Activated naive CD8-positive, alpha-beta T cell treated with anti-CD3 and anti-CD28 coated beads, Interleukin-2, amount 10 ng/mL, durations not matched to agents 7 days and 5 days (primary cell): Measurements from ENCODE around the gene EGFR. TPM values are rescaled to one million over a fixed set of nuclear protein-coding genes. Genes with fewer than 3 reads are reported as not detected.
"Not testable (repeated sequence)": the region's sequence is repeated elsewhere in the genome, so short reads cannot be mapped to it uniquely, and the experiment has no call there.

Experiments used
- ATAC-seq: fragments of 150-1000 bp; cut with Tn5 transposase; one replicate; pipeline ENCODE4 v1.10.0; 2021; ENCODE audit warnings: low read depth, moderate library complexity
- POLR2A ChIA-PET: fragments of 350-600 bp; sonication (Branson Sonifier 250); formaldehyde crosslinking; loops from one replicate; lab custom pipeline; 2021; ENCODE audit warnings: antibody characterized with exemption; lab: Charles Lee
- DNase-seq: peaks from one replicate; pipeline ENCODE4 v3.0.0; 2021
- H3K27ac Mint-ChIP-seq: one replicate; pipeline ENCODE4 v1.8.0; 2022; ENCODE audit warnings: mild to moderate bottlenecking, mixed read lengths
- H3K27me3 Mint-ChIP-seq: one replicate; pipeline ENCODE4 v1.8.0; 2022; ENCODE audit warnings: mild to moderate bottlenecking, moderate library complexity, mixed read lengths
- H3K36me3 Mint-ChIP-seq: one replicate; pipeline ENCODE4 v1.8.0; 2021; ENCODE audit warnings: mild to moderate bottlenecking, mixed read lengths
- H3K4me1 Mint-ChIP-seq: one replicate; pipeline ENCODE4 v1.8.0; 2021; ENCODE audit warnings: mixed read lengths
- H3K4me3 Mint-ChIP-seq: one replicate; pipeline ENCODE4 v1.8.0; 2022; ENCODE audit warnings: mild to moderate bottlenecking, moderate library complexity, mixed read lengths
- H3K9me3 Mint-ChIP-seq: one replicate; pipeline ENCODE4 v1.8.0; 2021; ENCODE audit warnings: mixed read lengths
- total RNA-seq, 2 experiments: library from RNA; stranded (reverse); gene quantifications; one replicate each; pipeline ENCODE4 v1.2.3, GENCODE V29; 2021

Gene EGFR
- total RNA-seq, 2 experiments from 2014 or later = not detected

DNA sequence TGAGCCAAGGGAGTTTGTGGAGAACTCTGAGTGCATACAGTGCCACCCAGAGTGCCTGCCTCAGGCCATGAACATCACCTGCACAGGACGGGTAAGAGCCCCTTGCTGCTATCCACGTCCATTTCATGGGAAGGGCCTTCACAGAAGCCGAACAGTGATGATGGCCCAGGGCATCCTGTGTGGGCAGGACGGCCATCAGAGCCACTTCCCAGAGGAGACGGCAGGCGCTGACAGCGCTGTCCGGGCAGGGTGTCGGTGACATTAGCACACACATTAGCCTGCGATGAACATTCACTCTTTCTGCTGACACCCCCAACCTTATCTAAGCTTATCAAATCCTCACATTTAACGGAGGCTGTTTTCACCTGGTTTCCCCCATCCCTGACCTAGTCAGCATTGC, 144.9 kb downstream of the EGFR start:
- Mint-ChIP-seq H3K27ac (no peak overlapping the region), H3K4me1 (no peaks in the 10 kb centered on the region), H3K4me3 (no peak overlapping the region), H3K9me3 (peaks cover 7% of the 10 kb centered on the region), H3K27me3 (no peaks in the 10 kb centered on the region), H3K36me3 (peaks cover 2% of the 10 kb centered on the region)
- POLR2A ChIA-PET = no interaction called here
- DNase-seq (no peak), ATAC-seq (no peak)

DNA sequence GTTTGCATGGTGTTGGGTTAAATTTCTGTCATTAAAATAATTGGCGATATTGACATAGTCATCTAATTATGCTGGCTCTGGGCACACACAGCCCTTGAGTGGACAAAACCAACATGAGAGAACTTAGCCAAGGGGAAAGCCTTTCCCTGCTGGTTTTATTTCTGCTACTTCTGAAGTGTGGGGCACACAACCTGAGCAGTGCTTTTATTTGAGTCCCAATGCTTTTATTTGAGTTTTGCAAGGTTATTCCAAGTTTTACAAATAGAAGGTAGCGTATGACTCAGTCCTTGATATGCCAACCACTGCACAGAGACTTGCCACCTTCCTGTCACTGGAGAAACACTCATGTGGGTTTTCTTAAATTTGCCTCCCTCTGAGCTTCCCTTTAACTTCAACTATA, 145.7 kb downstream of the EGFR start:
- Mint-ChIP-seq H3K4me1 (no peaks in the 10 kb centered on the region), H3K36me3 (peaks cover 2% of the 10 kb centered on the region), H3K4me3 (no peak overlapping the region), H3K9me3 (peaks cover 7% of the 10 kb centered on the region), H3K27me3 (no peaks in the 10 kb centered on the region), H3K27ac (no peak overlapping the region)
- POLR2A ChIA-PET = no interaction called here
- DNase-seq (no peak), ATAC-seq (no peak)

DNA sequence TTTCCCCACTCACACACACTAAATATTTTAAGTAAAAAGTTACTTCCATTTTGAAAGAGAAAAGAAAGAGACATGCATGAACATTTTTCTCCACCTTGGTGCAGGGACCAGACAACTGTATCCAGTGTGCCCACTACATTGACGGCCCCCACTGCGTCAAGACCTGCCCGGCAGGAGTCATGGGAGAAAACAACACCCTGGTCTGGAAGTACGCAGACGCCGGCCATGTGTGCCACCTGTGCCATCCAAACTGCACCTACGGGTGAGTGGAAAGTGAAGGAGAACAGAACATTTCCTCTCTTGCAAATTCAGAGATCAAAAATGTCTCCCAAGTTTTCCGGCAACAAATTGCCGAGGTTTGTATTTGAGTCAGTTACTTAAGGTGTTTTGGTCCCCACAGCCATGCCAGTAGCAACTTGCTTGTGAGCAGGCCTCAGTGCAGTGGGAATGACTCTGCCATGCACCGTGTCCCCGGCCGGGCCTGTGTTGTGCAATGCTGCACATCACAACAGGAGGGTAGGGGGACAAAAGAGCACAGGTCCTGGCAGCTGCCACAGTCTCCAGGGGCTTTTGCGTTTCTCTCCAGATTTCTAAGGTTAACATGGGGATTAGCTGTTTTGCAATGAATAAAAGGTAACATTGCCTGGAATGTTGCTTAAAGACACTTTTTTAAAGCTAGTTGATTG, 146.5 kb downstream of the EGFR start:
- H3K27ac Mint-ChIP-seq = no peak overlapping the region
- POLR2A ChIA-PET = no interaction called here
- H3K36me3 Mint-ChIP-seq = peaks cover 2% of the 10 kb centered on the region
- ATAC-seq (no peak), DNase-seq (no peak)
- H3K4me3 Mint-ChIP-seq = no peak overlapping the region
- H3K4me1 Mint-ChIP-seq = no peaks in the 10 kb centered on the region
- H3K9me3 Mint-ChIP-seq = peaks cover 7% of the 10 kb centered on the region
- H3K27me3 Mint-ChIP-seq = no peaks in the 10 kb centered on the region

DNA sequence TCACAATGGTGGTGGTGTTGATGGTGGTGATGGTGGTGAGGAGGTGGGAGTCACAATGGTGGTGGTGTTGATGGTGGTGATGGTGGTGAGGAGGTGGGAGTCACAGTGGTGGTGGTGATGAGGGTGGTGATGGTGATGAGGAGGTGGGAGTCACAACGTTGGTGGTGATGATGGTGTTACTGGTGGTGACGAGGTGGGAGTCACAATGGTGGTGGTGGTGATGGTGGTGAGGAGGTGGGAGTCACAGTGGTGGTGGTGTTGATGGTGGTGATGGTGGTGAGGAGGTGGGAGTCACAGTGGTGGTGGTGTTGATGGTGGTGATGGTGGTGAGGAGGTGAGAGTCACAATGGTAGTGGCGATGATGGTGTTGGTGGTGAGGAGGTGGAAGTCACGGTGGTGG, 148.5 kb downstream of the EGFR start:
- H3K9me3 Mint-ChIP-seq, H3K27me3 Mint-ChIP-seq, DNase-seq, ATAC-seq, H3K4me1 Mint-ChIP-seq, POLR2A ChIA-PET, H3K36me3 Mint-ChIP-seq, H3K4me3 Mint-ChIP-seq, H3K27ac Mint-ChIP-seq: not testable (repeated sequence)

DNA sequence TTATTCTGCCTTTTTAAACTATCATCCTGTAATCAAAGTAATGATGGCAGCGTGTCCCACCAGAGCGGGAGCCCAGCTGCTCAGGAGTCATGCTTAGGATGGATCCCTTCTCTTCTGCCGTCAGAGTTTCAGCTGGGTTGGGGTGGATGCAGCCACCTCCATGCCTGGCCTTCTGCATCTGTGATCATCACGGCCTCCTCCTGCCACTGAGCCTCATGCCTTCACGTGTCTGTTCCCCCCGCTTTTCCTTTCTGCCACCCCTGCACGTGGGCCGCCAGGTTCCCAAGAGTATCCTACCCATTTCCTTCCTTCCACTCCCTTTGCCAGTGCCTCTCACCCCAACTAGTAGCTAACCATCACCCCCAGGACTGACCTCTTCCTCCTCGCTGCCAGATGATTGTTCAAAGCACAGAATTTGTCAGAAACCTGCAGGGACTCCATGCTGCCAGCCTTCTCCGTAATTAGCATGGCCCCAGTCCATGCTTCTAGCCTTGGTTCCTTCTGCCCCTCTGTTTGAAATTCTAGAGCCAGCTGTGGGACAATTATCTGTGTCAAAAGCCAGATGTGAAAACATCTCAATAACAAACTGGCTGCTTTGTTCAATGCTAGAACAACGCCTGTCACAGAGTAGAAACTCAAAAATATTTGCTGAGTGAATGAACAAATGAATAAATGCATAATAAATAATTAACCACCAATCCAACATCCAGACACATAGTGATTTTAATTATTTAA, 151.7 kb downstream of the EGFR start:
- DNase-seq = no peak
- POLR2A ChIA-PET = no interaction called here

DNA sequence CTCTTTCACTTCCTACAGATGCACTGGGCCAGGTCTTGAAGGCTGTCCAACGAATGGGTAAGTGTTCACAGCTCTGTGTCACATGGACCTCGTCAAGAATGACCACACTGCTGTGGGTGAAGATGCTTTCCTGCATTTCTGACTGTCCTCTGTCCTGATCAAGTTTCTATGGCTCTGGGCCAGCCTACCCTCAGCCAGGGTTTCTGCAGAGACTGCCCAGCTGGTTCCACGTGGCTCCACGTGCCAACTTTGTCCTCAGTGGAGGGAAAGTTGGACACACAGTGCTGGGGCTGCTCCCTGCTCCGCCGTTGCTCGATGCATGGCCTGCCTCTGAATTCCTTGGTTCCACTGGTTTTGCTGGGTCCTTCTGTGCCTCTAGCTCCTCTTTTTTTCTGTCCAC, 152.3 kb downstream of the EGFR start:
- Mint-ChIP-seq H3K36me3 (peaks cover 2% of the 10 kb centered on the region), H3K27me3 (peaks cover 4% of the 10 kb centered on the region), H3K9me3 (peaks cover 7% of the 10 kb centered on the region), H3K27ac (no peak overlapping the region), H3K4me1 (no peaks in the 10 kb centered on the region), H3K4me3 (no peak overlapping the region)
- DNase-seq (no peak), ATAC-seq (no peak)
- POLR2A ChIA-PET = no interaction called here

More for the DNA sequence above, 151.7 kb downstream of the EGFR start:
- Mint-ChIP-seq H3K9me3 (peaks cover 7% of the 10 kb centered on the region), H3K27ac (no peak overlapping the region), H3K4me3 (no peak overlapping the region), H3K27me3 (peaks cover 4% of the 10 kb centered on the region), H3K36me3 (peaks cover 2% of the 10 kb centered on the region), H3K4me1 (no peaks in the 10 kb centered on the region)
- no peak for ATAC-seq

- H3K27me3 Mint-ChIP-seq = peaks cover 4% of the 10 kb centered on the region
- no peaks in the 10 kb centered on the region for H3K36me3 Mint-ChIP-seq
- H3K9me3 Mint-ChIP-seq = no peaks in the 10 kb centered on the region
- ATAC-seq (no peak), DNase-seq (no peak)
- H3K4me1 Mint-ChIP-seq = no peaks in the 10 kb centered on the region
- POLR2A ChIA-PET = no interaction called here
- no peak overlapping the region for H3K4me3 Mint-ChIP-seq
- H3K27ac Mint-ChIP-seq = no peak overlapping the region
These were observed 153.3 kb downstream of the EGFR start for GRCh38 chr7:55172161-55172560.

- DNase-seq (no peak), ATAC-seq (no peak)
- no peak overlapping the region for H3K27ac Mint-ChIP-seq
- H3K4me3 Mint-ChIP-seq = no peak overlapping the region
- H3K9me3 Mint-ChIP-seq = no peaks in the 10 kb centered on the region
- POLR2A ChIA-PET = no interaction called here
- no peaks in the 10 kb centered on the region for H3K4me1 Mint-ChIP-seq
- H3K27me3 Mint-ChIP-seq = peaks cover 4% of the 10 kb centered on the region
- H3K36me3 Mint-ChIP-seq = no peaks in the 10 kb centered on the region
These were observed 154.2 kb downstream of the EGFR start for GRCh38 chr7:55172881-55173609.

GRCh38 chr7:55173671-55174070, 154.9 kb downstream of the EGFR start:
- Mint-ChIP-seq H3K4me1 (no peaks in the 10 kb centered on the region), H3K4me3 (no peak overlapping the region), H3K27me3 (peaks cover 4% of the 10 kb centered on the region), H3K36me3 (no peaks in the 10 kb centered on the region), H3K27ac (no peak overlapping the region), H3K9me3 (no peaks in the 10 kb centered on the region)
- ATAC-seq (no peak), DNase-seq (no peak)
- POLR2A ChIA-PET = no interaction called here

DNA sequence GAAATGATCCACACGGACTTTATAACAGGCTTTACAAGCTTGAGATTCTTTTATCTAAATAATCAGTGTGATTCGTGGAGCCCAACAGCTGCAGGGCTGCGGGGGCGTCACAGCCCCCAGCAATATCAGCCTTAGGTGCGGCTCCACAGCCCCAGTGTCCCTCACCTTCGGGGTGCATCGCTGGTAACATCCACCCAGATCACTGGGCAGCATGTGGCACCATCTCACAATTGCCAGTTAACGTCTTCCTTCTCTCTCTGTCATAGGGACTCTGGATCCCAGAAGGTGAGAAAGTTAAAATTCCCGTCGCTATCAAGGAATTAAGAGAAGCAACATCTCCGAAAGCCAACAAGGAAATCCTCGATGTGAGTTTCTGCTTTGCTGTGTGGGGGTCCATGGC, 155.6 kb downstream of the EGFR start:
- DNase-seq (no peak), ATAC-seq (no peak)
- H3K36me3 Mint-ChIP-seq = no peaks in the 10 kb centered on the region
- peaks cover 4% of the 10 kb centered on the region for H3K27me3 Mint-ChIP-seq
- no peaks in the 10 kb centered on the region for H3K4me1 Mint-ChIP-seq
- no peaks in the 10 kb centered on the region for H3K9me3 Mint-ChIP-seq
- no peak overlapping the region for H3K4me3 Mint-ChIP-seq
- POLR2A ChIA-PET = no interaction called here
- no peak overlapping the region for H3K27ac Mint-ChIP-seq

DNA sequence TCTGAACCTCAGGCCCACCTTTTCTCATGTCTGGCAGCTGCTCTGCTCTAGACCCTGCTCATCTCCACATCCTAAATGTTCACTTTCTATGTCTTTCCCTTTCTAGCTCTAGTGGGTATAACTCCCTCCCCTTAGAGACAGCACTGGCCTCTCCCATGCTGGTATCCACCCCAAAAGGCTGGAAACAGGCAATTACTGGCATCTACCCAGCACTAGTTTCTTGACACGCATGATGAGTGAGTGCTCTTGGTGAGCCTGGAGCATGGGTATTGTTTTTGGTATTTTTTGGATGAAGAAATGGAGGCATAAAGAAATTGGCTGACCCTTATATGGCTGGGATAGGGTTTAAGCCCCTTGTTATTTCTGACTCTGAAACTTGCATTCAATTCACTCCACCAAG, 156.0 kb downstream of the EGFR start:
- H3K4me1 Mint-ChIP-seq = no peaks in the 10 kb centered on the region
- H3K27me3 Mint-ChIP-seq = peaks cover 4% of the 10 kb centered on the region
- H3K27ac Mint-ChIP-seq = no peak overlapping the region
- no peak for ATAC-seq
- no peak overlapping the region for H3K4me3 Mint-ChIP-seq
- DNase-seq = no peak
- POLR2A ChIA-PET = no interaction called here
- no peaks in the 10 kb centered on the region for H3K36me3 Mint-ChIP-seq
- H3K9me3 Mint-ChIP-seq = no peaks in the 10 kb centered on the region

DNA sequence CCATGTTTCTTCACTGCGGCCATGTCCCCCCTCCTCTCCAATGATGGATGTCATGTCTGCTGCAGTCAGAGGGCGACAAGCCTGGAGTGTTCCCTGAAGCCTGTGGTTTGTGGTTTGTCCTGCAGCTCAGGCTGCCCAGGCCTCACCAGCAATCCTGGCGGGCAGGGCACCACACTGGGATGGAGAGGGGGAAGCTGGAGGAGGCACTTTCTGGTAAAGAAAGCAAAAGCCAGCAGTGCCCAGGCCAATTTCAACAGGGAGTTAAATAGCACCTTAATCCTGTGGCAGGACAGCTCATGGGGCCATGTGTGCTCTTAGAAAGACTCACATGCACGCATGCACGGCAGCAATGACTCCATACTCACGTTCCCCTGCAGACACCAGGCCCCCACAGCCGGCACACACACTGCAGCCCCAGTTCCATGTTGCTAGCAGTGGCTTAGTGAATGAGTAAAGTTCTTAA, 158.3 kb downstream of the EGFR start:
- no peaks in the 10 kb centered on the region for H3K9me3 Mint-ChIP-seq
- H3K4me1 Mint-ChIP-seq = no peaks in the 10 kb centered on the region
- ATAC-seq (no peak), DNase-seq (no peak)
- H3K27me3 Mint-ChIP-seq = no peaks in the 10 kb centered on the region
- POLR2A ChIA-PET = no interaction called here
- no peak overlapping the region for H3K27ac Mint-ChIP-seq
- H3K36me3 Mint-ChIP-seq = no peaks in the 10 kb centered on the region
- H3K4me3 Mint-ChIP-seq = no peak overlapping the region

DNA sequence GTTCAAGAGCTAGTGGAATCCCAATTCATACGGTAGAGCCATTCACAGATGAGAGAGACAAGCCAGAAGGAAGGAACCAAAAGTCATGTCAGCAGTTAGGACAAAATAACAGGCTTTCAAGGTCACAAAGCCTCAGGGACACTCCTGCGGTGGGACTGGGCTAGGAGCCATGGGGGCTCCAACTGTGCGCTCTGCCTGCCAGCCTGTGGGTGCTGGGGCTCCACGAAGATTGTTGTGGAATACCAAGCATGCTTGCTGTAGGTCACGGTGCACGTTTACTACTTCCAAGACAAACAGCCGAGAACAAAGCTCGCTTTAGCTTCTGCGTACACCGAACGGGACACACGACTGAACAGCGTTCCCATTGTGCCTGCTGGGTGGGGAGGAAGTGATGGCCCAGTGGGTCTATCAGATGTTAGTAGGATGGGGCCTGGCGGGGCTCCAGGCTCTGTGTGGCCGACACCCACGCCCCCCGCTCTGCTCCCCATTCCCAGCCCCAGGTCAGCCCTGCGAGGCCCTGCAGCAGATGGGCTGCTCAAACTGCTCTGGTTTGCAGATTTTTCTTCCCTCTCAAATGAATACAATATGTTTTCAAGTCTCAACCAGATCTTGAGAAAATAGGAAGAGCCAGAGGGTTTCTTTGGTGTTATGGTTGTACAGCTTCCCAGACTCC, 158.9 kb downstream of the EGFR start:
- Mint-ChIP-seq H3K36me3 (no peaks in the 10 kb centered on the region), H3K4me3 (no peak overlapping the region), H3K27me3 (no peaks in the 10 kb centered on the region), H3K4me1 (no peaks in the 10 kb centered on the region), H3K9me3 (no peaks in the 10 kb centered on the region), H3K27ac (no peak overlapping the region)
- DNase-seq (no peak), ATAC-seq (no peak)
- POLR2A ChIA-PET = no interaction called here
